Measurements from ENCODE around the gene PACSIN2. TPM values are rescaled to one million over a fixed set of nuclear protein-coding genes. Genes with fewer than 3 reads are reported as not detected.
A peak's percentile ranks its signal among the peaks of the same experiment; 100 is the strongest.

Gene PACSIN2
- total and polyA plus RNA-seq, 8 donors = 24.9 to 154 (median 71.6) TPM

- WGBS, 5 donors = 92 to 95% (median 94%) methylated on average over 9 of the region's 9 CpGs
- Histone ChIP-seq H3K4me3 (no peak overlapping the region), H3K27ac (peak overlapping the region; percentile 20 to 92 (median 89)), H3K4me1 (peaks cover 72 to 97% (median 87%) of the 10 kb centered on the region in 4 donors), H3K9me3 (no peaks in the 10 kb centered on the region), H3K27me3 (no peaks in the 10 kb centered on the region), H3K36me3 (no peaks in the 10 kb centered on the region)
- intact Hi-C loops (cut with DNase I; ENCODE audit: low total_unique reads) = no loop called here
- DNase-seq = no peak
- TF ChIP-seq CTCF (IDR thresholded peaks at IDR 0.05) (no peak), EP300 (IDR thresholded peaks at IDR 0.05) (no peak), POLR2AphosphoS5 (IDR thresholded peaks at IDR 0.05) (no peak), POLR2A (IDR thresholded peaks at IDR 0.05) (no peak)
Observed at GRCh38 chr22:42924436-42924835, 90.5 kb downstream of the PACSIN2 start.

GRCh38 chr22:42922374-42923191 lies 92.4 kb downstream of the PACSIN2 start:
- Histone ChIP-seq H3K27ac (peak overlapping the region; percentile 80 to 92 (median 89)), H3K4me3 (no peak overlapping the region), H3K9me3 (no peaks in the 10 kb centered on the region), H3K27me3 (no peaks in the 10 kb centered on the region), H3K36me3 (no peaks in the 10 kb centered on the region), H3K4me1 (peaks cover 74 to 98% (median 90%) of the 10 kb centered on the region in 4 donors)
- WGBS, 5 donors = 30 to 49% (median 44%) methylated on average over 9 to 13 of the region's 13 CpGs
- TF ChIP-seq CTCF (IDR thresholded peaks at IDR 0.05) = no peak
- TF ChIP-seq POLR2AphosphoS5 (IDR thresholded peaks at IDR 0.05) = peak in 2 of 3 donors; percentile 38 to 61
- intact Hi-C loops (cut with DNase I; ENCODE audit: low total_unique reads) = no loop called here
- DNase-seq = peak in 1 of 2 donors; percentile 53

GRCh38 chr22:42920101-42920820 lies 94.7 kb downstream of the PACSIN2 start:
- TF ChIP-seq POLR2AphosphoS5 (IDR thresholded peaks at IDR 0.05) = no peak
- no peak for TF ChIP-seq EP300 (IDR thresholded peaks at IDR 0.05)
- TF ChIP-seq POLR2A (IDR thresholded peaks at IDR 0.05) = no peak
- no peak for TF ChIP-seq CTCF (IDR thresholded peaks at IDR 0.05)
- WGBS, 5 donors = 76 to 86% (median 79%) methylated on average over 10 of the region's 10 CpGs
- intact Hi-C loops (cut with DNase I; ENCODE audit: low total_unique reads) = no loop called here
- Histone ChIP-seq H3K4me1 (peaks cover 65 to 95% (median 79%) of the 10 kb centered on the region in 4 donors), H3K27ac (peak overlapping the region in 4 of 5 donors; percentile 65 to 92 (median 84)), H3K36me3 (no peaks in the 10 kb centered on the region), H3K9me3 (no peaks in the 10 kb centered on the region), H3K27me3 (no peaks in the 10 kb centered on the region), H3K4me3 (no peak overlapping the region)
- DNase-seq = no peak

- 59 to 64% (median 59%) methylated on average over 6 of the region's 6 CpGs for WGBS, 5 donors
- Histone ChIP-seq H3K36me3 (no peaks in the 10 kb centered on the region), H3K27me3 (no peaks in the 10 kb centered on the region), H3K4me3 (no peak overlapping the region), H3K4me1 (peaks cover 56 to 95% (median 83%) of the 10 kb centered on the region in 4 donors), H3K9me3 (no peaks in the 10 kb centered on the region), H3K27ac (peak overlapping the region in 4 of 5 donors; percentile 60 to 92 (median 72))
- intact Hi-C loops (cut with DNase I; ENCODE audit: low total_unique reads) = no loop called here
- no peak for DNase-seq
- no peak for TF ChIP-seq POLR2A (IDR thresholded peaks at IDR 0.05)
- no peak for TF ChIP-seq EP300 (IDR thresholded peaks at IDR 0.05)
- TF ChIP-seq CTCF (IDR thresholded peaks at IDR 0.05) = no peak
- TF ChIP-seq POLR2AphosphoS5 (IDR thresholded peaks at IDR 0.05) = no peak
Observed at GRCh38 chr22:42919199-42919598, 95.8 kb downstream of the PACSIN2 start.
